Suprapubic skin (tissue), 4 donors: ENCODE measurements around the gene GAN. TPM values are rescaled to one million over a fixed set of nuclear protein-coding genes. Genes with fewer than 3 reads are reported as not detected.
A peak's percentile ranks its signal among the peaks of the same experiment; 100 is the strongest.

Source experiments
- DNase-seq, 2 donors: peaks; one replicate each; pipeline ENCODE4 v3.0.0-alpha.2; 2019; ENCODE audit warnings: low spot score in 2 of 2
- H3K27ac ChIP-seq: fragments of 200-600 bp; sonication (generic); one replicate; pipeline ENCODE4 v1.5.1; 2019
- H3K27me3 ChIP-seq: fragments of 200-600 bp; sonication (generic); one replicate; pipeline ENCODE4 v1.5.1; 2019
- H3K36me3 ChIP-seq: fragments of 200-600 bp; sonication (generic); one replicate; pipeline ENCODE4 v1.5.1; 2019
- H3K4me1 ChIP-seq: fragments of 200-600 bp; sonication (generic); one replicate; pipeline ENCODE4 v1.5.1; 2019
- H3K4me3 ChIP-seq: fragments of 200-600 bp; sonication (generic); one replicate; pipeline ENCODE4 v1.5.1; 2019; ENCODE audit warnings: mild to moderate bottlenecking
- H3K9me3 ChIP-seq: fragments of 200-600 bp; sonication (generic); one replicate; pipeline ENCODE4 v1.5.1; 2019
- CTCF ChIP-seq, 2 donors: fragments of 200-600 bp in 1 of 2; fragments of 450-650 bp in 1 of 2; sonication (generic) in 1 of 2; IDR thresholded peaks; one replicate each; pipeline ENCODE4 v1.5.1; 2016 to 2019; ENCODE audit warnings: antibody characterized with exemption in 2 of 2, mild to moderate bottlenecking in 1 of 2, moderate library complexity in 1 of 2
- EP300 ChIP-seq: sonication (generic); formaldehyde crosslinking; IDR thresholded peaks from one replicate; pipeline ENCODE4 v1.6.1; 2017; ENCODE audit warnings: antibody characterized with exemption
- POLR2A ChIP-seq, 2 donors: fragments of 450-650 bp; IDR thresholded peaks; one replicate each; pipeline ENCODE4 v1.6.1; 2017; ENCODE audit warnings: antibody characterized with exemption in 2 of 2, mild to moderate bottlenecking in 2 of 2, moderate library complexity in 2 of 2
- POLR2AphosphoS5 ChIP-seq, 3 donors: sonication (generic); formaldehyde crosslinking; IDR thresholded peaks; one replicate each; pipeline ENCODE4 v1.6.1; 2017; ENCODE audit warnings: antibody characterized with exemption in 3 of 3
- WGBS: methylation state at CpG from one replicate; pipeline ENCODE4 v1.1.5; 2018; 5-methylcytosine and 5-hydroxymethylcytosine counted together
- total RNA-seq, 4 donors: library from RNA; depleted of rRNA; stranded (reverse); fragments of >200 nt; gene quantifications; one replicate each; pipeline ENCODE4 v1.1.0, GENCODE V29; 2016

The GAN gene
- total RNA-seq, 4 donors from 2014 or later: 74.3 to 168 (median 130) TPM

GRCh38 chr16:81315271-81316175 is 761 bp downstream of the GAN start:
- no peaks in the 10 kb centered on the region for H3K27me3 ChIP-seq
- DNase-seq: peak; percentile 69 to 80
- no peak for TF ChIP-seq CTCF (IDR thresholded peaks at IDR 0.05)
- peaks cover 3% of the 10 kb centered on the region for H3K36me3 ChIP-seq
- H3K27ac ChIP-seq: peak overlapping the region; percentile 93
- no peaks in the 10 kb centered on the region for H3K9me3 ChIP-seq
- H3K4me1 ChIP-seq: peaks cover 63% of the 10 kb centered on the region
- 3% methylated on average over 28 of the region's 88 CpGs for WGBS
- H3K4me3 ChIP-seq: peak overlapping the region; percentile 80

DNA sequence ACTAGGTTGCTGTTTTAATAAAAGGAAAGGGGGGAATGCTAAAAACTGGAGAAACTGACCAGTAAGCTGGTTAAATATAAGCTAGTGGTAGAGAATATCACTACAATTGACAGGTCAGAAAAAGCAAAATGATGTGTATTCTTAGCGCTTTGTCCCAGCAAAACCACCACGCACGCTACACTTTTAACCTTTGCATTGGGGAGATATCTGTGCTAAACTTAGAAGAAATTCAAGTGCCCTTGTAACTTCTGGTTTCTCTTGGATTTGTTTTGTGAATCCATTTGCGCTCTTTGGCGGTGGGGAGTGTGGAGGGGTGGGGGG is 1.4 kb downstream of the GAN start:
- peak overlapping the region; percentile 93 for H3K27ac ChIP-seq
- H3K4me3 ChIP-seq: peak overlapping the region; percentile 80
- H3K9me3 ChIP-seq: no peaks in the 10 kb centered on the region
- H3K27me3 ChIP-seq: no peaks in the 10 kb centered on the region
- no peak for DNase-seq
- H3K36me3 ChIP-seq: peaks cover 3% of the 10 kb centered on the region
- WGBS: 85% methylated on average over 5 of the region's 5 CpGs
- TF ChIP-seq CTCF (IDR thresholded peaks at IDR 0.05) (no peak), POLR2A (IDR thresholded peaks at IDR 0.05) (no peak), EP300 (no peak), POLR2AphosphoS5 (IDR thresholded peaks at IDR 0.05) (no peak)
- peaks cover 60% of the 10 kb centered on the region for H3K4me1 ChIP-seq

DNA sequence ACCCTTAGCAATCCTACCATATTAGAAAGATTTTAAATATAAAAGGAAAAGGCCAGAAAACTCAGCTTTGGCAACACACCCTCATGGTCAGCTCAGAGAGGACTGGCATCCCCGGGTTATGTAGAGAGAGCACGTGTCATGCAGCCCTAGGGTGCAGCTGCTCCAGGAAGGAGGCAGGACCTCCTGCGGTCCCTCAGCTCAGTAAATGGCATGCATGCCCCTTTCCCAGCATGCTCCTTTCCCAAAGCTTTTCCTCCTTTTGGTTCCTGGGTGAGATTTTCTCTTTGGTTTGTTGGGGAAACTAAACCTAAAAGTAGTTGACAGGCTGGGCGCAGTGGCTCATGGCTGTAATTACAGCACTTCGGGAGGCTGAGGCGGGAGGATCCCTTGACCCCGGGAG is 3.9 kb downstream of the GAN start:
- WGBS: 80% methylated on average over 7 of the region's 7 CpGs
- no peaks in the 10 kb centered on the region for H3K27me3 ChIP-seq
- no peak for DNase-seq
- peaks cover 48% of the 10 kb centered on the region for H3K4me1 ChIP-seq
- no peak overlapping the region for H3K4me3 ChIP-seq
- no peaks in the 10 kb centered on the region for H3K36me3 ChIP-seq
- no peaks in the 10 kb centered on the region for H3K9me3 ChIP-seq
- TF ChIP-seq EP300 (no peak), POLR2A (IDR thresholded peaks at IDR 0.05) (no peak), CTCF (IDR thresholded peaks at IDR 0.05) (no peak)
- no peak overlapping the region for H3K27ac ChIP-seq

DNA sequence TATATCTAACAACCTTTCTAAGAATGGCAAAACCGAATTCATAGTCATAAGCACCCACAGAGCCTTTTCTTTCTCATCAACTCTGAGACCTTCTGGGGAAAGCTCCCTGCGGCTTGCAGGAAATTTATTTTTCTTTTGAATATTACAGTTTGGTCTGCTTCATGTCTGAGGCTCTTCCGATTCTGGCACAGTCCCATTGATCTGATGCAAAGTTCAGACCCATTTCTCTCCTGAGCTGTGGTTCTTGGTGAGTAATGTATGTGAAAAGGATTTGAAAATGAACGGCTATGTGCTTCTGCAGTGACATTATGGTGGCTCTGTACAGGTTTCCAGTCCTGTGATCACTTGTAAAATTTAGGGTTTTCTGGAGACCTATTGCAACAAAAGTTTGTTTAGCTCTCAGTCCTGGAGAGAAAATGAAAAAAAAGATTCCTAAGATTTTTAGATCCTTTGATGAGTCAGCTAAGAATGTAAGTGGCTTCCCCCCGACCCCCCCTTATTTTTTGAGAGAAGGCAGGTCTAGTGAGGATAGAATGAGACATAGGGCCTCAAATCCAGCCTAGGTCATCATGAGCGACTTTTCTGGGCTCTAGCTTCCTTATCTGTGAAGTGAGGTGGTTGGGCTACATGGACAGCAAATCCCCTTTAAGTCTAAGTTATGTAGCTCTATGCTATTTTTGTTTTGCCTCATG is 4.6 kb downstream of the GAN start:
- Histone ChIP-seq H3K36me3 (no peaks in the 10 kb centered on the region), H3K27ac (no peak overlapping the region), H3K27me3 (no peaks in the 10 kb centered on the region), H3K4me1 (peaks cover 43% of the 10 kb centered on the region), H3K4me3 (no peak overlapping the region), H3K9me3 (no peaks in the 10 kb centered on the region)
- no peak for DNase-seq
- TF ChIP-seq POLR2AphosphoS5 (IDR thresholded peaks at IDR 0.05): no peak
- no peak for TF ChIP-seq EP300
- TF ChIP-seq POLR2A (IDR thresholded peaks at IDR 0.05): no peak
- no peak for TF ChIP-seq CTCF (IDR thresholded peaks at IDR 0.05)
- WGBS: 52% methylated on average over 6 of the region's 6 CpGs

DNA sequence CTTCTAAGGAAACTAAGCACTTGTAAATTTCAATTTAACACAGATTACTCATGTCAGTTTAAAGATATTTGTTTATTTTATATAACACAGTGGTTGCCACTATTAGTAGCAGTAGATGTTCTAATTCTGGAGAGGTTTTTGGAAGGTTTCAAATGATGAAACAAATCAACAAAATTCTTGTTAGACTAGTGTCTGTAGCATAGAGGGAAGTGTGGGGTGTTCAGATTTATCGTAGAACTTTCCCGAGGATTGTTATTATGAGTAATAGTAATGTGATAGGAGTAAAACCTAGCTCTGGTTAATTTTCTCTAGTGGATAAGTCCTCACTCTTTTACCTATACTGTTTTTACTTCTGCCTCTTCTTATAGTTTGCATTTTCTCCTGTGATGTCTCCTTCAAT is 6.3 kb downstream of the GAN start:
- H3K4me1 ChIP-seq: peaks cover 49% of the 10 kb centered on the region
- 67% methylated on average over 2 of the region's 2 CpGs for WGBS
- TF ChIP-seq CTCF (IDR thresholded peaks at IDR 0.05): no peak
- no peak for TF ChIP-seq EP300
- no peak for TF ChIP-seq POLR2AphosphoS5 (IDR thresholded peaks at IDR 0.05)
- no peak for TF ChIP-seq POLR2A (IDR thresholded peaks at IDR 0.05)
- H3K27ac ChIP-seq: no peak overlapping the region
- no peaks in the 10 kb centered on the region for H3K9me3 ChIP-seq
- no peaks in the 10 kb centered on the region for H3K27me3 ChIP-seq
- no peak for DNase-seq
- no peak overlapping the region for H3K4me3 ChIP-seq
- H3K36me3 ChIP-seq: no peaks in the 10 kb centered on the region
